NB4 (cell line): ENCODE results near the gene CELA2B.

Source experiments
- MYC ChIP-seq: IDR thresholded peaks from 2 replicates; pipeline ENCODE4 v1.6.1; 2011; ENCODE audit warnings: low read depth, low read length
- POLR2A ChIP-seq: IDR thresholded peaks from 2 replicates; pipeline ENCODE4 v1.6.1; 2011; ENCODE audit warnings: mild to moderate bottlenecking; ENCODE audit not compliant: insufficient read length; ENCODE audit errors: extremely low read depth
- TF ChIP-seq, protein P1 (sequence below): IDR thresholded peaks from one replicate; pipeline ENCODE4 v1.5.1; 2012; ENCODE audit warnings: low read depth, low read length
- TF ChIP-seq, protein P2 (sequence below): IDR thresholded peaks from 2 replicates; pipeline ENCODE4 v1.6.1; 2011; ENCODE audit warnings: low read depth, low read length

DNA sequence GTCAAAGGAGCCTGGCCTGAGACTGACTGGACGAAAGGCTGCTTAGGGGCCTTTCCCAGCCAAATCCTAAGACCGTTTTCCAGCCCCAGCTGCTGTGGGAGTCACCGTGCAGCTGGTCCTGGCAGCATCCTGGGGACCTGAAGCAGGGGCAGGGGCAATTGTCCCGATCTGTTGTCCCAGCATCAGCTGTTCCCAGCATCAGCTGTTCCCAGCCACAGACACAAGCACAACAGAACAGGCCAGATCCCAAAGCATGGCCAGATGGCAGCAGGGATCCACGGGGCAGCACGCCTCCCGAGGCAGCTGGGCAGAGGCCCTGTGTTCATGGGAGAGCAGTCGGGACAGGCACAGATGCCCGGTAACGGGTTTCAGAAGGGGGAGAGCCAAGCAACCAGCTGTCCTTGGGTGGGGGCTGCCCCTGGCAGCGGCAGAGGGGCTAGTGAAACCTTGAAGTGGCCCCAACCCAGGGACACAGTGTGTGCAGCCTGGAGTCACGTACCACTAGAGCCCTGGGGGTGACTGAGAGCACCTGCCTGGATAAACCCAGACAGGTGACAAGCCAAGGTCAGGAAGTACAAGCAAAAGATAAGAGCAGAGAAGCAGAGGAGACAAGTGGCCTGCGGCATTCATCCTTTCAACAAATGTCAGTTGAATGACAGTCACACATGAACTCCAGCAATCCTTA is 13.3 kb downstream of the CELA2B start:
- TF ChIP-seq, protein P1, sequence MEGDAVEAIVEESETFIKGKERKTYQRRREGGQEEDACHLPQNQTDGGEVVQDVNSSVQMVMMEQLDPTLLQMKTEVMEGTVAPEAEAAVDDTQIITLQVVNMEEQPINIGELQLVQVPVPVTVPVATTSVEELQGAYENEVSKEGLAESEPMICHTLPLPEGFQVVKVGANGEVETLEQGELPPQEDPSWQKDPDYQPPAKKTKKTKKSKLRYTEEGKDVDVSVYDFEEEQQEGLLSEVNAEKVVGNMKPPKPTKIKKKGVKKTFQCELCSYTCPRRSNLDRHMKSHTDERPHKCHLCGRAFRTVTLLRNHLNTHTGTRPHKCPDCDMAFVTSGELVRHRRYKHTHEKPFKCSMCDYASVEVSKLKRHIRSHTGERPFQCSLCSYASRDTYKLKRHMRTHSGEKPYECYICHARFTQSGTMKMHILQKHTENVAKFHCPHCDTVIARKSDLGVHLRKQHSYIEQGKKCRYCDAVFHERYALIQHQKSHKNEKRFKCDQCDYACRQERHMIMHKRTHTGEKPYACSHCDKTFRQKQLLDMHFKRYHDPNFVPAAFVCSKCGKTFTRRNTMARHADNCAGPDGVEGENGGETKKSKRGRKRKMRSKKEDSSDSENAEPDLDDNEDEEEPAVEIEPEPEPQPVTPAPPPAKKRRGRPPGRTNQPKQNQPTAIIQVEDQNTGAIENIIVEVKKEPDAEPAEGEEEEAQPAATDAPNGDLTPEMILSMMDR = no peak
- no peak for TF ChIP-seq POLR2A
- no peak for TF ChIP-seq MYC
- TF ChIP-seq, protein P2, sequence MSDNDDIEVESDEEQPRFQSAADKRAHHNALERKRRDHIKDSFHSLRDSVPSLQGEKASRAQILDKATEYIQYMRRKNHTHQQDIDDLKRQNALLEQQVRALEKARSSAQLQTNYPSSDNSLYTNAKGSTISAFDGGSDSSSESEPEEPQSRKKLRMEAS = no peak
